H4 (cell line): ENCODE data around the gene TEAD2. TPM values are rescaled to one million over a fixed set of nuclear protein-coding genes. Genes with fewer than 3 reads are reported as not detected.

Experiments used
- total RNA-seq: library from RNA; depleted of rRNA; stranded (reverse); fragments of >200 nt; shearing (Covaris generic); gene quantifications from 2 replicates; pipeline ENCODE4 v1.2.3, GENCODE V29; 2014; rRNA removed

TEAD2 gene
- total RNA-seq, 1 experiment from 2014 or later, result 48.7 TPM

Other genes with a start within 250 kb of the TEAD2 start
- gene LIN7B, start 248.0 kb downstream of the TEAD2 start, total RNA-seq, result 4.1 and 15.2 TPM in 2 replicates
- gene C19orf73, start 243.3 kb downstream of the TEAD2 start, total RNA-seq, result 0.80 and 7.3 TPM in 2 replicates
- gene PPFIA3, start 242.9 kb downstream of the TEAD2 start, total RNA-seq, result 5.4 and 6.9 TPM in 2 replicates
- 0.06 TPM in 1 of 2 replicates, not detected in the other for gene HRC, start 207.0 kb downstream of the TEAD2 start, total RNA-seq
- gene TRPM4, start 204.6 kb downstream of the TEAD2 start, total RNA-seq, result 3.9 and 5.0 TPM in 2 replicates
- gene SLC6A16, start 37.2 kb downstream of the TEAD2 start, total RNA-seq, result 0.16 and 0.85 TPM in 2 replicates
- not detected in 2 replicates for gene CD37, start 27.0 kb downstream of the TEAD2 start, total RNA-seq
- 0.08 and 3.8 TPM in 2 replicates for gene DKKL1, start 1.5 kb upstream of the TEAD2 start, total RNA-seq
- gene KASH5, start 25.8 kb upstream of the TEAD2 start, total RNA-seq, result not detected in 2 replicates
- not detected in 2 replicates for gene PTH2, start 61.0 kb upstream of the TEAD2 start, total RNA-seq
- not detected in 2 replicates for gene GFY, start 63.0 kb upstream of the TEAD2 start, total RNA-seq
- gene SLC17A7, start 79.1 kb upstream of the TEAD2 start, total RNA-seq, result 0.25 and 0.45 TPM in 2 replicates
- gene PIH1D1, start 89.4 kb upstream of the TEAD2 start, total RNA-seq, result 99.2 and 113 TPM in 2 replicates
- 17.0 and 25.7 TPM in 2 replicates for gene ALDH16A1, start 90.8 kb upstream of the TEAD2 start, total RNA-seq
- 2.6 and 6.0 TPM in 2 replicates for gene FLT3LG, start 111.8 kb upstream of the TEAD2 start, total RNA-seq
- gene RPL13A, start 125.2 kb upstream of the TEAD2 start, total RNA-seq, result 3,219 and 3,620 TPM in 2 replicates
- gene RPS11, start 134.0 kb upstream of the TEAD2 start, total RNA-seq, result 6,191 and 6,227 TPM in 2 replicates
- gene FCGRT, start 150.2 kb upstream of the TEAD2 start, total RNA-seq, result 2.3 and 2.7 TPM in 2 replicates
- 6.1 and 7.6 TPM in 2 replicates for gene RCN3, start 165.6 kb upstream of the TEAD2 start, total RNA-seq
- gene NOSIP, start 218.1 kb upstream of the TEAD2 start, total RNA-seq, result 95.7 and 114 TPM in 2 replicates
- 0.56 TPM in 1 of 2 replicates, not detected in the other for gene PRRG2, start 218.9 kb upstream of the TEAD2 start, total RNA-seq
- gene PRR12, start 228.8 kb upstream of the TEAD2 start, total RNA-seq, result 0.99 and 1.0 TPM in 2 replicates